Esophagus muscularis mucosa (tissue), 4 donors: ENCODE data around the gene TLNRD1. TPM values are rescaled to one million over a fixed set of nuclear protein-coding genes. Genes with fewer than 3 reads are reported as not detected.

Experiments
- DNase-seq: peaks from one replicate; pipeline ENCODE4 v3.0.0-alpha.2; 2017; ENCODE audit errors: extremely low spot score
- H3K27ac ChIP-seq, 4 donors: fragments of 200-600 bp; sonication (generic); replicated peaks in 1 of 4; 1 replicate in 3 of 4; 2 replicates in 1 of 4; pipeline ENCODE4 v1.5.1; 2016 to 2019; ENCODE audit warnings: mild to moderate bottlenecking in 1 of 4
- H3K27me3 ChIP-seq, 4 donors: fragments of 200-600 bp; sonication (generic); one replicate each; pipeline versions ENCODE4 v1.5.1 to v1.6.0; 2016 to 2019
- H3K36me3 ChIP-seq, 4 donors: fragments of 200-600 bp; sonication (generic); one replicate each; pipeline ENCODE4 v1.5.1; 2016 to 2019
- H3K4me1 ChIP-seq, 4 donors: fragments of 200-600 bp; sonication (generic); one replicate each; pipeline ENCODE4 v1.5.1; 2016 to 2019
- H3K4me3 ChIP-seq, 4 donors: fragments of 200-600 bp; sonication (generic); 1 replicate in 2 of 4; 2 replicates in 2 of 4; pipeline ENCODE4 v1.5.1; 2016 to 2019; ENCODE audit warnings: mild to moderate bottlenecking in 4 of 4, moderate library complexity in 1 of 4
- H3K9me3 ChIP-seq, 4 donors: fragments of 200-600 bp; sonication (generic); 1 replicate in 3 of 4; 2 replicates in 1 of 4; pipeline ENCODE4 v1.5.1; 2016 to 2019
- EP300 ChIP-seq: sonication (generic); formaldehyde crosslinking; IDR thresholded peaks from one replicate; pipeline ENCODE4 v1.6.1; 2017; ENCODE audit warnings: antibody characterized with exemption
- POLR2A ChIP-seq: fragments of 450-650 bp; IDR thresholded peaks from one replicate; pipeline ENCODE4 v1.6.1; 2017; ENCODE audit warnings: antibody characterized with exemption, moderate library complexity, mild to moderate bottlenecking, low read depth
- POLR2AphosphoS5 ChIP-seq, 2 donors: sonication (generic); formaldehyde crosslinking; IDR thresholded peaks; one replicate each; pipeline ENCODE4 v1.6.1; 2017; ENCODE audit warnings: antibody characterized with exemption in 2 of 2
- WGBS: methylation state at CpG from one replicate; pipeline ENCODE4 v1.1.5; 2018; 5-methylcytosine and 5-hydroxymethylcytosine counted together
- intact Hi-C: fragments of 100-400 bp; cut with DNase I; formaldehyde crosslinking; loops from one replicate; pipeline ENCODE4 v1.15.1; 2023
- total RNA-seq, 4 donors: library from RNA; depleted of rRNA; stranded (reverse); fragments of >200 nt; gene quantifications; one replicate each; pipeline versions ENCODE4 v1.1.0 to v1.2.1, GENCODE V29; 2016
- TF ChIP-seq, protein P1 (sequence below), 3 experiments: fragments of 200-600 bp in 2 of 3; fragments of 450-650 bp in 1 of 3; sonication (generic) in 2 of 3; IDR thresholded peaks; one replicate each; pipeline ENCODE4 v1.5.1; 2017 to 2019; ENCODE audit warnings: antibody characterized with exemption in 3 of 3, mild to moderate bottlenecking in 2 of 3, moderate library complexity in 1 of 3

The TLNRD1 gene
- total RNA-seq, 4 donors from 2014 or later = 15.8 to 45.7 (median 33.1) TPM

GRCh38 chr15:80986487-80986886, 14.2 kb upstream of the TLNRD1 start:
- no peak for TF ChIP-seq POLR2A
- no peak for TF ChIP-seq EP300
- TF ChIP-seq POLR2AphosphoS5 (IDR thresholded peaks at IDR 0.05) = no peak
- TF ChIP-seq, protein P1, sequence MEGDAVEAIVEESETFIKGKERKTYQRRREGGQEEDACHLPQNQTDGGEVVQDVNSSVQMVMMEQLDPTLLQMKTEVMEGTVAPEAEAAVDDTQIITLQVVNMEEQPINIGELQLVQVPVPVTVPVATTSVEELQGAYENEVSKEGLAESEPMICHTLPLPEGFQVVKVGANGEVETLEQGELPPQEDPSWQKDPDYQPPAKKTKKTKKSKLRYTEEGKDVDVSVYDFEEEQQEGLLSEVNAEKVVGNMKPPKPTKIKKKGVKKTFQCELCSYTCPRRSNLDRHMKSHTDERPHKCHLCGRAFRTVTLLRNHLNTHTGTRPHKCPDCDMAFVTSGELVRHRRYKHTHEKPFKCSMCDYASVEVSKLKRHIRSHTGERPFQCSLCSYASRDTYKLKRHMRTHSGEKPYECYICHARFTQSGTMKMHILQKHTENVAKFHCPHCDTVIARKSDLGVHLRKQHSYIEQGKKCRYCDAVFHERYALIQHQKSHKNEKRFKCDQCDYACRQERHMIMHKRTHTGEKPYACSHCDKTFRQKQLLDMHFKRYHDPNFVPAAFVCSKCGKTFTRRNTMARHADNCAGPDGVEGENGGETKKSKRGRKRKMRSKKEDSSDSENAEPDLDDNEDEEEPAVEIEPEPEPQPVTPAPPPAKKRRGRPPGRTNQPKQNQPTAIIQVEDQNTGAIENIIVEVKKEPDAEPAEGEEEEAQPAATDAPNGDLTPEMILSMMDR (IDR thresholded peaks at IDR 0.05) = no peak
- WGBS = 100% methylated on average over 1 of the region's 1 CpG
- H3K36me3 ChIP-seq = peaks cover 0 to 6% (median 4%) of the 10 kb centered on the region in 4 donors
- no peak for DNase-seq
- no peaks in the 10 kb centered on the region for H3K9me3 ChIP-seq
- intact Hi-C loops = loop anchor here (10.0 kb wide), 1 partner anchor 292 kb away; the partner anchor contains the start of gene ABHD17C
- no peak overlapping the region for H3K27ac ChIP-seq
- H3K27me3 ChIP-seq = no peaks in the 10 kb centered on the region
- no peak overlapping the region for H3K4me3 ChIP-seq
- H3K4me1 ChIP-seq = peaks cover 49 to 66% (median 54%) of the 10 kb centered on the region in 4 donors

GRCh38 chr15:80988148-80988796, 12.5 kb upstream of the TLNRD1 start:
- Histone ChIP-seq H3K27ac (peak overlapping the region in 1 of 4 donors; percentile 89), H3K36me3 (no peaks in the 10 kb centered on the region), H3K9me3 (no peaks in the 10 kb centered on the region), H3K4me3 (peak overlapping the region; percentile 83 to 86 (median 84)), H3K4me1 (peaks cover 57 to 63% (median 60%) of the 10 kb centered on the region in 4 donors), H3K27me3 (no peaks in the 10 kb centered on the region)
- 73% methylated on average over 8 of the region's 8 CpGs for WGBS
- no peak for DNase-seq
- TF ChIP-seq POLR2AphosphoS5 (IDR thresholded peaks at IDR 0.05) (no peak), POLR2A (no peak), EP300 (no peak)
- TF ChIP-seq, protein P1 (IDR thresholded peaks at IDR 0.05) = no peak
- intact Hi-C loops = loop anchor here (10.0 kb wide), 1 partner anchor 293 kb away; the partner anchor contains the start of gene ABHD17C

GRCh38 chr15:80989081-80989517, 11.6 kb upstream of the TLNRD1 start:
- Histone ChIP-seq H3K36me3 (no peaks in the 10 kb centered on the region), H3K9me3 (no peaks in the 10 kb centered on the region), H3K27ac (peak overlapping the region; percentile 87 to 89 (median 89)), H3K4me3 (peak overlapping the region; percentile 83 to 86 (median 84)), H3K27me3 (no peaks in the 10 kb centered on the region), H3K4me1 (peaks cover 57 to 63% (median 58%) of the 10 kb centered on the region in 4 donors)
- TF ChIP-seq POLR2A (no peak), POLR2AphosphoS5 (IDR thresholded peaks at IDR 0.05) (no peak), EP300 (no peak)
- TF ChIP-seq, protein P1 (IDR thresholded peaks at IDR 0.05) = no peak
- DNase-seq = no peak
- intact Hi-C loops = loop anchor here (10.0 kb wide), 1 partner anchor 294 kb away; the partner anchor contains the start of gene ABHD17C
- WGBS = 0% methylated on average over 7 of the region's 7 CpGs

- H3K4me1 ChIP-seq = peaks cover 50 to 59% (median 56%) of the 10 kb centered on the region in 4 donors
- no peaks in the 10 kb centered on the region for H3K9me3 ChIP-seq
- WGBS = under 1% methylated on average over 51 of the region's 63 CpGs
- H3K27me3 ChIP-seq = no peaks in the 10 kb centered on the region
- TF ChIP-seq POLR2A = peak; percentile 85
- TF ChIP-seq, protein P1 (IDR thresholded peaks at IDR 0.05) = no peak
- peak; percentile 92 to 94 for TF ChIP-seq POLR2AphosphoS5 (IDR thresholded peaks at IDR 0.05)
- no peak for TF ChIP-seq EP300
- H3K36me3 ChIP-seq = no peaks in the 10 kb centered on the region
- peak; percentile 100 for DNase-seq
- peak within 1 kb of the TSS; percentile 83 to 86 (median 84) for H3K4me3 ChIP-seq
- intact Hi-C loops = loop anchor here (10.0 kb wide), 3 partner anchors 295 to 1055 kb away; partner anchors contain the start of genes ABHD17C, MEX3B and STARD5
- peak within 1 kb of the TSS; percentile 87 to 89 (median 89) for H3K27ac ChIP-seq
Measured at GRCh38 chr15:80989518-80990478, 10.9 kb upstream of the TLNRD1 start, which contains the start of gene MESD. Gene MESD (minus strand): TSS chr15:80989819. CDS start chr15:80989791, 28 bp downstream.
